K562 (cell line): ENCODE measurements around the gene NBEAL2. TPM values are rescaled to one million over a fixed set of nuclear protein-coding genes. Genes with fewer than 3 reads are reported as not detected.

Source experiments
- ATF1 ChIP-seq, 2 experiments: fragments of 450-650 bp in 1 of 2; IDR thresholded peaks; 2 replicates each; pipeline ENCODE4 v1.6.1; 2016; ENCODE audit warnings: missing compliant biosample characterization in 1 of 2, missing genetic modification characterization in 1 of 2
- CCAR2 ChIP-seq: fragments of 200-400 bp; formaldehyde crosslinking; IDR thresholded peaks from 2 replicates; pipeline ENCODE4 v1.6.1; 2017; ENCODE audit warnings: mild to moderate bottlenecking, low read depth, low read length
- EHMT2 ChIP-seq: fragments of 450-650 bp; IDR thresholded peaks from 2 replicates; pipeline ENCODE4 v1.6.1; 2018; ENCODE audit warnings: antibody characterized with exemption
- ETV6 ChIP-seq, 3 experiments: fragments of 150-350 bp in 1 of 3; sonication (generic) in 1 of 3; formaldehyde crosslinking in 1 of 3; IDR thresholded peaks; 2 replicates each; pipeline versions ENCODE4 v1.6.1 to v1.8.0; 2014 to 2022; ENCODE audit warnings: borderline replicate concordance in 2 of 3, low read depth in 2 of 3, antibody characterized with exemption in 1 of 3, low read length in 1 of 3, mild to moderate bottlenecking in 1 of 3, missing genetic modification reagents in 1 of 3
- FOS ChIP-seq: IDR thresholded peaks from 3 replicates; pipeline ENCODE4 v1.6.1; 2011; ENCODE audit not compliant: insufficient read length; ENCODE audit errors: extremely low read depth
- HDGF ChIP-seq: fragments of 450-650 bp; IDR thresholded peaks from 2 replicates; pipeline ENCODE4 v1.6.1; 2016
- KDM2B ChIP-seq: fragments of 250-450 bp; sonication (Bioruptor Pico); IDR thresholded peaks from 2 replicates; pipeline ENCODE4 v1.8.0; 2021; ENCODE audit warnings: mild to moderate bottlenecking, moderate library complexity
- KHSRP ChIP-seq: fragments of 450-650 bp; IDR thresholded peaks from 2 replicates; pipeline ENCODE4 v1.6.1; 2017
- L3MBTL2 ChIP-seq: fragments of 450-650 bp; IDR thresholded peaks from 2 replicates; pipeline ENCODE4 v1.6.1; 2016; ENCODE audit warnings: mild to moderate bottlenecking, moderate library complexity
- MEIS2 ChIP-seq: fragments of 450-650 bp; IDR thresholded peaks from 2 replicates; pipeline ENCODE4 v1.6.1; 2014; ENCODE audit warnings: mild to moderate bottlenecking; ENCODE audit not compliant: partially characterized antibody
- NCOA1 ChIP-seq: fragments of 450-650 bp; IDR thresholded peaks from 2 replicates; pipeline ENCODE4 v1.6.1; 2016; ENCODE audit warnings: low read depth
- PPARD ChIP-seq: fragments of 250-450 bp; sonication (Bioruptor Pico); IDR thresholded peaks from 2 replicates; pipeline ENCODE4 v1.8.0; 2022; ENCODE audit warnings: inconsistent platforms, mild to moderate bottlenecking, moderate library complexity
- TRIM24 ChIP-seq, 2 experiments: fragments of 450-650 bp; IDR thresholded peaks; 2 replicates each; pipeline ENCODE4 v1.6.1; 2016
- ZC3H4 ChIP-seq: sonication (generic); formaldehyde crosslinking; IDR thresholded peaks from 2 replicates; pipeline ENCODE4 v1.9.0; 2021; ENCODE audit warnings: missing genetic modification reagents, borderline replicate concordance
- ZFX ChIP-seq: sonication (generic); formaldehyde crosslinking; IDR thresholded peaks from 2 replicates; pipeline ENCODE4 v1.8.0; 2022; ENCODE audit warnings: mild to moderate bottlenecking, missing genetic modification reagents, moderate library complexity
- ZNF282 ChIP-seq: sonication (generic); formaldehyde crosslinking; IDR thresholded peaks from 2 replicates; pipeline ENCODE4 v1.8.1; 2023; ENCODE audit warnings: missing genetic modification reagents
- ZNF766 ChIP-seq: fragments of 200-800 bp; sonication (Bioruptor generic); conservative IDR thresholded peaks from 2 replicates; pipeline ENCODE4 v1.6.1; 2016; ENCODE audit warnings: missing genetic modification characterization, missing compliant biosample characterization
- ZNF830 ChIP-seq: fragments of 250-450 bp; sonication (Bioruptor Pico); IDR thresholded peaks from 2 replicates; pipeline ENCODE4 v1.5.0; 2021; ENCODE audit warnings: mild to moderate bottlenecking
- polyA plus RNA-seq, 8 experiments: library from polyadenylated mRNA; depleted of rRNA in 4 of 8; stranded (reverse) in 5 of 8; unstranded in 3 of 8; fragments of >200 nt; fragmentation: Nextera tagmentation in 2 of 8; fragmentation: Illumina TruSeq in 1 of 8; extraction: Ambion mirVana in 2 of 8; extraction: Trizol in 1 of 8; gene quantifications; 2 replicates each; pipeline versions ENCODE4 v1.2.1 to v1.2.3, GENCODE V29; 2011 to 2014; ENCODE audit warnings: inconsistent platforms in 1 of 8, missing spikeins in 1 of 8
- total RNA-seq, 7 experiments: library from RNA; depleted of rRNA in 6 of 7; stranded (reverse); fragments of >200 nt in 6 of 7; fragmentation: Illumina TruSeq in 2 of 7; extraction: Trizol in 2 of 7; gene quantifications; 2 replicates each; pipeline versions ENCODE4 v1.2.1 to v1.2.3, GENCODE V29; 2011 to 2021; ENCODE audit warnings: low replicate concordance in 1 of 7
- TF ChIP-seq, protein P1 (sequence below): sonication (generic); formaldehyde crosslinking; IDR thresholded peaks from 2 replicates; pipeline ENCODE4 v1.8.0; 2022; ENCODE audit warnings: mild to moderate bottlenecking, missing genetic modification reagents
- TF ChIP-seq, protein P2 (sequence below): fragments of 450-650 bp; IDR thresholded peaks from 2 replicates; pipeline ENCODE4 v1.6.1; 2016; ENCODE audit warnings: antibody characterized with exemption
- TF ChIP-seq, protein P3 (sequence below): fragments of 450-650 bp; IDR thresholded peaks from 2 replicates; pipeline ENCODE4 v1.7.0; 2016; ENCODE audit warnings: borderline replicate concordance

NBEAL2 gene
- total and polyA plus RNA-seq, 9 of the 15 experiments (the other 6 are each of a cell fraction or from before 2014, with no cell fraction given): 0.06 to 114 (median 29.6) TPM

DNA sequence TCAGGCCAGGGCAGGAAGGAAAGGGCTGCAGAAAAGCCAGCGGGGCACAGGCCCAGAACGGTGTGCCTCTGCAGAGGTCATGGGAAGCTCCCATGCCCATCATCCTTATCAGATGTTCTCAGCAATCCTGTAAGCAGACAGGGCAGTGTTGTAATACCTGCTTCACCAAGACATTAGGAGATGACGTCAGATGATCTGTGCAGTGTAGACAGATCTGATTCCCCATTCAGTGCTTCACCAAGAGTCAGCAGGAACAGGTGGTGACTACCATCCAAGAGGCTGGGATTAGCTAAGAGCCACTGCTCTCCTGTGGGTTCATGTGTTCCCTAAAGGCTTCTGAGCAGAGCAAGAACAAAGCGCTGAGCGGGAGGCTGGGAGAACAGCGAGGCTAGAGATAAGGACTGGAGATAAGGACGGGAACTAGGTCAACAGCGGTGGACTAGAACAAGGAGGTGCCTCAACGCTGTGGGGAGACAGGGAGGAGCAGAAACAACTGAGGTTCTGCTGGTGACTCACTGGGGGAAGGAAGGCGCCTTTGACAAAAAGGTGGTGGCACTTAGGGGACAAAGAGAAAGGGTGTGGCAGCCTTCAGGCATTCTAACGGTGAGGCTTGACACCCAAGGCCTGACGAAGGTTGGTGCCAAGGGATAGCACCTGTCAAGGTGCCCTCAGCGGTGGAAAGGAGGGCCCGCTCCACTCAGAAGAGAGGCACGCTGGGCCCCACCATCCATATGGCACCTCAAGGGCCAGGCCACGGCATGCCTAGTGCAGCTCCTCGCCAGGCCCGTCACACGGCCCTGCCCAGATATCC is 31.3 kb upstream of the NBEAL2 start (continued):
- TF ChIP-seq, protein P1, sequence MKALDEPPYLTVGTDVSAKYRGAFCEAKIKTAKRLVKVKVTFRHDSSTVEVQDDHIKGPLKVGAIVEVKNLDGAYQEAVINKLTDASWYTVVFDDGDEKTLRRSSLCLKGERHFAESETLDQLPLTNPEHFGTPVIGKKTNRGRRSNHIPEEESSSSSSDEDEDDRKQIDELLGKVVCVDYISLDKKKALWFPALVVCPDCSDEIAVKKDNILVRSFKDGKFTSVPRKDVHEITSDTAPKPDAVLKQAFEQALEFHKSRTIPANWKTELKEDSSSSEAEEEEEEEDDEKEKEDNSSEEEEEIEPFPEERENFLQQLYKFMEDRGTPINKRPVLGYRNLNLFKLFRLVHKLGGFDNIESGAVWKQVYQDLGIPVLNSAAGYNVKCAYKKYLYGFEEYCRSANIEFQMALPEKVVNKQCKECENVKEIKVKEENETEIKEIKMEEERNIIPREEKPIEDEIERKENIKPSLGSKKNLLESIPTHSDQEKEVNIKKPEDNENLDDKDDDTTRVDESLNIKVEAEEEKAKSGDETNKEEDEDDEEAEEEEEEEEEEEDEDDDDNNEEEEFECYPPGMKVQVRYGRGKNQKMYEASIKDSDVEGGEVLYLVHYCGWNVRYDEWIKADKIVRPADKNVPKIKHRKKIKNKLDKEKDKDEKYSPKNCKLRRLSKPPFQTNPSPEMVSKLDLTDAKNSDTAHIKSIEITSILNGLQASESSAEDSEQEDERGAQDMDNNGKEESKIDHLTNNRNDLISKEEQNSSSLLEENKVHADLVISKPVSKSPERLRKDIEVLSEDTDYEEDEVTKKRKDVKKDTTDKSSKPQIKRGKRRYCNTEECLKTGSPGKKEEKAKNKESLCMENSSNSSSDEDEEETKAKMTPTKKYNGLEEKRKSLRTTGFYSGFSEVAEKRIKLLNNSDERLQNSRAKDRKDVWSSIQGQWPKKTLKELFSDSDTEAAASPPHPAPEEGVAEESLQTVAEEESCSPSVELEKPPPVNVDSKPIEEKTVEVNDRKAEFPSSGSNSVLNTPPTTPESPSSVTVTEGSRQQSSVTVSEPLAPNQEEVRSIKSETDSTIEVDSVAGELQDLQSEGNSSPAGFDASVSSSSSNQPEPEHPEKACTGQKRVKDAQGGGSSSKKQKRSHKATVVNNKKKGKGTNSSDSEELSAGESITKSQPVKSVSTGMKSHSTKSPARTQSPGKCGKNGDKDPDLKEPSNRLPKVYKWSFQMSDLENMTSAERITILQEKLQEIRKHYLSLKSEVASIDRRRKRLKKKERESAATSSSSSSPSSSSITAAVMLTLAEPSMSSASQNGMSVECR: 0 out of 2 replicates have a peak, but pooled peaks have one; percentile 9
- no peak for TF ChIP-seq PPARD (CRISPR knock-in tag)
- 0 out of 2 replicates have a peak, but pooled peaks have one; percentile 46 for TF ChIP-seq CCAR2
- no peak for TF ChIP-seq ZNF282 (CRISPR knock-in tag)
- TF ChIP-seq EHMT2: peak; percentile 76; the same call in 1 of the 2 replicates
- TF ChIP-seq ZFX (CRISPR knock-in tag): peak; percentile 9; the same call in 1 of the 2 replicates
- TF ChIP-seq, protein P2, sequence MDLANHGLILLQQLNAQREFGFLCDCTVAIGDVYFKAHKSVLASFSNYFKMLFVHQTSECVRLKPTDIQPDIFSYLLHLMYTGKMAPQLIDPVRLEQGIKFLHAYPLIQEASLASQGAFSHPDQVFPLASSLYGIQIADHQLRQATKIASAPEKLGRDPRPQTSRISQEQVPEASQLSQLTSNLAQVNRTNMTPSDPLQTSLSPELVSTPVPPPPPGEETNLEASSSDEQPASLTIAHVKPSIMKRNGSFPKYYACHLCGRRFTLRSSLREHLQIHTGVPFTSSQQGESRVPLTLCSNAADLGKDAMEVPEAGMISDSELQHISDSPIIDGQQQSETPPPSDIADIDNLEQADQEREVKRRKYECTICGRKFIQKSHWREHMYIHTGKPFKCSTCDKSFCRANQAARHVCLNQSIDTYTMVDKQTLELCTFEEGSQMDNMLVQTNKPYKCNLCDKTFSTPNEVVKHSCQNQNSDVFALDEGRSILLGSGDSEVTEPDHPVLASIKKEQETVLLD: peak; percentile 76
- TF ChIP-seq MEIS2: peak; percentile 63
- TF ChIP-seq HDGF: no peak; the same call in none of the 2 replicates
- TF ChIP-seq ATF1 (CRISPR knock-in tag; IDR thresholded peaks at IDR 0.05): no peak
- peak; percentile 92 for TF ChIP-seq ATF1 (tag; IDR thresholded peaks at IDR 0.05)
- TF ChIP-seq ZC3H4: no peak
- peak in 1 of 2 experiments; percentile 53; a peak in 1 of 4 replicates for TF ChIP-seq TRIM24 (IDR thresholded peaks at IDR 0.05)
- peak; percentile 55; the same call in 1 of the 2 replicates for TF ChIP-seq NCOA1
- peak; percentile 41 for TF ChIP-seq FOS
- TF ChIP-seq ZNF830: 0 out of 2 replicates have a peak, but pooled peaks have one; percentile 43
- no peak for TF ChIP-seq KHSRP
- TF ChIP-seq L3MBTL2: peak; percentile 73
- TF ChIP-seq, protein P3, sequence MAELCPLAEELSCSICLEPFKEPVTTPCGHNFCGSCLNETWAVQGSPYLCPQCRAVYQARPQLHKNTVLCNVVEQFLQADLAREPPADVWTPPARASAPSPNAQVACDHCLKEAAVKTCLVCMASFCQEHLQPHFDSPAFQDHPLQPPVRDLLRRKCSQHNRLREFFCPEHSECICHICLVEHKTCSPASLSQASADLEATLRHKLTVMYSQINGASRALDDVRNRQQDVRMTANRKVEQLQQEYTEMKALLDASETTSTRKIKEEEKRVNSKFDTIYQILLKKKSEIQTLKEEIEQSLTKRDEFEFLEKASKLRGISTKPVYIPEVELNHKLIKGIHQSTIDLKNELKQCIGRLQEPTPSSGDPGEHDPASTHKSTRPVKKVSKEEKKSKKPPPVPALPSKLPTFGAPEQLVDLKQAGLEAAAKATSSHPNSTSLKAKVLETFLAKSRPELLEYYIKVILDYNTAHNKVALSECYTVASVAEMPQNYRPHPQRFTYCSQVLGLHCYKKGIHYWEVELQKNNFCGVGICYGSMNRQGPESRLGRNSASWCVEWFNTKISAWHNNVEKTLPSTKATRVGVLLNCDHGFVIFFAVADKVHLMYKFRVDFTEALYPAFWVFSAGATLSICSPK: no peak
- 0 out of 2 replicates have a peak, but pooled peaks have one; percentile 60 for TF ChIP-seq KDM2B (CRISPR knock-in tag)
- peak in 1 of 2 experiments; percentile 43; a peak in 1 of 4 replicates for TF ChIP-seq ETV6 (IDR thresholded peaks at IDR 0.05; ENCODE audit: borderline replicate concordance in 1 of 2, low read depth in 2 of 2, low read length in 1 of 2)
- no peak for TF ChIP-seq ETV6 (CRISPR knock-in tag; IDR thresholded peaks at IDR 0.05; ENCODE audit: borderline replicate concordance)
- 0 out of 2 replicates have a peak, but pooled peaks have one; percentile 18 for TF ChIP-seq ZNF766
